Right cardiac atrium (tissue), 5 donors: Measurements from ENCODE around the gene TRIM56. TPM values are rescaled to one million over a fixed set of nuclear protein-coding genes. Genes with fewer than 3 reads are reported as not detected.
"Not testable (repeated sequence)": the region's sequence is repeated elsewhere in the genome, so short reads cannot be mapped to it uniquely, and the experiment has no call there.

ENCODE experiments used
- ATAC-seq, 2 donors: fragments of 200-7000 bp; cut with Tn5 transposase; one replicate each; pipeline versions ENCODE4 v1.8.0 to v1.9.1; 2020; ENCODE audit warnings: moderate library complexity in 2 of 2, mild to moderate bottlenecking in 1 of 2
- DNase-seq, 3 donors: peaks; one replicate each; pipeline ENCODE4 v3.0.0-alpha.2; 2020
- H3K27ac ChIP-seq: one replicate; pipeline ENCODE4 v1.5.1; 2013; ENCODE audit warnings: mild to moderate bottlenecking, low read length, control low read depth, moderate library complexity
- H3K27me3 ChIP-seq: one replicate; pipeline ENCODE4 v1.6.1; 2013; ENCODE audit not compliant: control insufficient read depth, insufficient read depth
- H3K4me1 ChIP-seq: one replicate; pipeline ENCODE4 v1.6.1; 2013; ENCODE audit warnings: low read length; ENCODE audit not compliant: control insufficient read depth, insufficient read depth
- H3K4me3 ChIP-seq: one replicate; pipeline ENCODE4 v1.5.1; 2013; ENCODE audit warnings: low read length, control low read depth
- H3K9me3 ChIP-seq: one replicate; pipeline ENCODE4 v1.6.1; 2013; ENCODE audit warnings: low read length; ENCODE audit not compliant: control insufficient read depth
- WGBS: extraction: QIAGEN DNeasy Blood & Tissue Kit; methylation state at CpG from one replicate; pipeline ENCODE4 v1.1.7; 2013; 5-methylcytosine and 5-hydroxymethylcytosine counted together
- intact Hi-C, 4 donors: fragments of 100-400 bp; cut with DNase I; formaldehyde crosslinking; loops; one replicate each; pipeline versions ENCODE4 v1.11.0 to v1.14.0; 2022 to 2023
- polyA plus RNA-seq: library from polyadenylated mRNA; stranded (reverse); fragments of 200-250 nt; gene quantifications from one replicate; pipeline ENCODE4 v1.2.3, GENCODE V29; 2013
- total RNA-seq, 4 donors: library from RNA; stranded (reverse); fragmentation: NEBNext Ultra II Directional; extraction: Animal tissue kit (Norgen Biotek cat#: 25700); gene quantifications; one replicate each; pipeline ENCODE4 v1.2.1, GENCODE V29; 2021
- donor health status: healthy with polysubstance abuse.
- donor health status: DM: no; HTN: yes; CAD: no.
- donor health status: DM: no; HTN: no; CAD: no.
- donor health status: DM: no; HTN: yes; CAD: no; lungs with severe emphysema.
- donor health status: DM: yes; HTN: yes; CAD: no.

The TRIM56 gene
- total and polyA plus RNA-seq, 5 donors = 11.4 to 24.5 (median 21.8) TPM

GRCh38 chr7:101089876-101090275, 4.6 kb downstream of the TRIM56 start:
- no peak overlapping the region for H3K4me3 ChIP-seq
- 95% methylated on average over 9 of the region's 9 CpGs for WGBS
- H3K9me3 ChIP-seq = no peaks in the 10 kb centered on the region
- H3K4me1 ChIP-seq = peaks cover 4% of the 10 kb centered on the region
- intact Hi-C loops = loop anchor here in 2 of 4 donors (5.0 to 10.0 kb wide), 2 partner anchors 45 to 52 kb away; no protein-coding TSS in a partner anchor
- H3K27ac ChIP-seq = no peak overlapping the region
- ATAC-seq (no peak), DNase-seq (no peak)
- H3K27me3 ChIP-seq = no peaks in the 10 kb centered on the region

- H3K4me3 ChIP-seq, H3K27me3 ChIP-seq, H3K4me1 ChIP-seq, intact Hi-C loops, H3K27ac ChIP-seq, ATAC-seq, H3K9me3 ChIP-seq: not testable (repeated sequence)
- DNase-seq = peak in 1 of 3 donors; percentile 58
- 94% methylated on average over 48 of the region's 53 CpGs for WGBS
These were observed 7.1 kb downstream of the TRIM56 start for GRCh38 chr7:101092266-101092905.

GRCh38 chr7:101093906-101094305, 8.6 kb downstream of the TRIM56 start:
- 63% methylated on average over 4 of the region's 4 CpGs for WGBS
- no peak overlapping the region for H3K27ac ChIP-seq
- H3K4me3 ChIP-seq = no peak overlapping the region
- H3K27me3 ChIP-seq = no peaks in the 10 kb centered on the region
- intact Hi-C loops = no loop called here
- no peak for ATAC-seq
- no peaks in the 10 kb centered on the region for H3K9me3 ChIP-seq
- no peak for DNase-seq
- H3K4me1 ChIP-seq = peaks cover under 1% of the 10 kb centered on the region

- Histone ChIP-seq H3K4me3 (no peak overlapping the region), H3K4me1 (peaks cover 2% of the 10 kb centered on the region), H3K9me3 (no peaks in the 10 kb centered on the region), H3K27me3 (no peaks in the 10 kb centered on the region), H3K27ac (no peak overlapping the region)
- DNase-seq (no peak), ATAC-seq (no peak)
- WGBS = 50% methylated on average over 9 of the region's 9 CpGs
- intact Hi-C loops = no loop called here
These were observed 9.1 kb downstream of the TRIM56 start for GRCh38 chr7:101094376-101094775.

- WGBS = 38% methylated on average over 12 of the region's 12 CpGs
- DNase-seq (peak in 2 of 3 donors; percentile 69 to 71), ATAC-seq (peak; percentile 26 to 58)
These were observed 9.6 kb downstream of the TRIM56 start for GRCh38 chr7:101094791-101095375.

GRCh38 chr7:101096331-101096956, 11.2 kb downstream of the TRIM56 start:
- intact Hi-C loops = loop anchor here in 2 of 4 donors (5.0 kb wide), 1 partner anchor 41 kb away; no protein-coding TSS in a partner anchor
- 66% methylated on average over 6 of the region's 6 CpGs for WGBS
- no peak for ATAC-seq

More at GRCh38 chr7:101094791-101095375, 9.6 kb downstream of the TRIM56 start:
- Histone ChIP-seq H3K27ac (no peak overlapping the region), H3K4me1 (peaks cover 3% of the 10 kb centered on the region), H3K4me3 (no peak overlapping the region), H3K9me3 (no peaks in the 10 kb centered on the region), H3K27me3 (no peaks in the 10 kb centered on the region)
- intact Hi-C loops = loop anchor here in 2 of 4 donors (5.0 kb wide), 1 partner anchor 42 kb away; no protein-coding TSS in a partner anchor

GRCh38 chr7:101096957-101097347, 11.7 kb downstream of the TRIM56 start:
- Histone ChIP-seq H3K4me1 (peaks cover 8% of the 10 kb centered on the region), H3K4me3 (no peak overlapping the region), H3K9me3 (no peaks in the 10 kb centered on the region), H3K27ac (no peak overlapping the region), H3K27me3 (no peaks in the 10 kb centered on the region)
- WGBS = 90% methylated on average over 5 of the region's 5 CpGs
- ATAC-seq (no peak), DNase-seq (no peak)
- intact Hi-C loops = loop anchor here in 2 of 4 donors (5.0 kb wide), 1 partner anchor 40 kb away; no protein-coding TSS in a partner anchor

More at GRCh38 chr7:101096331-101096956, 11.2 kb downstream of the TRIM56 start:
- Histone ChIP-seq H3K4me1 (peaks cover 8% of the 10 kb centered on the region), H3K9me3 (no peaks in the 10 kb centered on the region), H3K27ac (no peak overlapping the region), H3K27me3 (no peaks in the 10 kb centered on the region), H3K4me3 (no peak overlapping the region)
- DNase-seq = no peak

GRCh38 chr7:101097561-101097960, 12.3 kb downstream of the TRIM56 start:
- no peaks in the 10 kb centered on the region for H3K9me3 ChIP-seq
- no peak overlapping the region for H3K27ac ChIP-seq
- DNase-seq = peak in 1 of 3 donors; percentile 6
- WGBS = 76% methylated on average over 4 of the region's 4 CpGs
- H3K4me1 ChIP-seq = peaks cover 8% of the 10 kb centered on the region
- intact Hi-C loops = loop anchor here in 2 of 4 donors (5.0 kb wide), 1 partner anchor 40 kb away; no protein-coding TSS in a partner anchor
- no peak for ATAC-seq
- no peak overlapping the region for H3K4me3 ChIP-seq
- no peaks in the 10 kb centered on the region for H3K27me3 ChIP-seq

- DNase-seq (peak; percentile 94 to 97 (median 96)), ATAC-seq (peak; percentile 96)
- Histone ChIP-seq H3K27ac (peak overlapping the region; percentile 88), H3K4me3 (no peak overlapping the region), H3K9me3 (no peaks in the 10 kb centered on the region), H3K4me1 (peaks cover 8% of the 10 kb centered on the region), H3K27me3 (no peaks in the 10 kb centered on the region)
- intact Hi-C loops = loop anchor here in 2 of 4 donors (5.0 kb wide), 1 partner anchor 37 kb away; no protein-coding TSS in a partner anchor
- WGBS = 24% methylated on average over 26 of the region's 26 CpGs
These were observed 14.9 kb downstream of the TRIM56 start for GRCh38 chr7:101099969-101100781.
